ENCODE measurements around the gene SLC24A2.

GRCh38 chr9:19741178-19741577 is 47.7 kb downstream of the SLC24A2 start:
- TF ChIP-seq CTCF (IDR thresholded peaks at IDR 0.05) (no peak), POLR2A (IDR thresholded peaks at IDR 0.05) (no peak)

All from lower leg skin (tissue), 3 donors.